Measurements from ENCODE around the gene ZNF222.

ZNF222 gene

DNA sequence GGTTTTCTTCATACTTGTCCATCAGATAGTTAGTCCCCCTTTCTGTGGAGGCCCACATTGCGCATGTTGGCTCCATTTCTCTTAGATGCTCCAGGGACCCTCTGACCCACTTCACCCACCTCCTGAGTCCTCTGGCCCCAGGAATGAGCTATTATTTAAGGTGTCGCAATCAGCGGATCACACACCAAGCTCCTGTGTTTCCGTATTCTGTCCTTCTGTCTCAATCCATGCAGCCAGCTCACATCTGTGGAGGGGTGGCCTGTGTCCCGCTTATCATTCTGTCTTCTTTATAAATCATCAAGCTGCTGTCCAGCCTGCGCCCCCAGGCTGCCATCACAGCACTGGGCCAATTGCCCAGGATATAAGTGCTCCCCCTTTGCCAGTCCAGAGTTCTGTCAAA, 17.7 kb upstream of the ZNF222 start:
- TF ChIP-seq, protein P1, sequence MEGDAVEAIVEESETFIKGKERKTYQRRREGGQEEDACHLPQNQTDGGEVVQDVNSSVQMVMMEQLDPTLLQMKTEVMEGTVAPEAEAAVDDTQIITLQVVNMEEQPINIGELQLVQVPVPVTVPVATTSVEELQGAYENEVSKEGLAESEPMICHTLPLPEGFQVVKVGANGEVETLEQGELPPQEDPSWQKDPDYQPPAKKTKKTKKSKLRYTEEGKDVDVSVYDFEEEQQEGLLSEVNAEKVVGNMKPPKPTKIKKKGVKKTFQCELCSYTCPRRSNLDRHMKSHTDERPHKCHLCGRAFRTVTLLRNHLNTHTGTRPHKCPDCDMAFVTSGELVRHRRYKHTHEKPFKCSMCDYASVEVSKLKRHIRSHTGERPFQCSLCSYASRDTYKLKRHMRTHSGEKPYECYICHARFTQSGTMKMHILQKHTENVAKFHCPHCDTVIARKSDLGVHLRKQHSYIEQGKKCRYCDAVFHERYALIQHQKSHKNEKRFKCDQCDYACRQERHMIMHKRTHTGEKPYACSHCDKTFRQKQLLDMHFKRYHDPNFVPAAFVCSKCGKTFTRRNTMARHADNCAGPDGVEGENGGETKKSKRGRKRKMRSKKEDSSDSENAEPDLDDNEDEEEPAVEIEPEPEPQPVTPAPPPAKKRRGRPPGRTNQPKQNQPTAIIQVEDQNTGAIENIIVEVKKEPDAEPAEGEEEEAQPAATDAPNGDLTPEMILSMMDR (IDR thresholded peaks at IDR 0.05) = no peak
- H3K27me3 Mint-ChIP-seq (ENCODE audit: low read depth, poor library complexity) = peaks cover 9% of the 10 kb centered on the region
- no peak overlapping the region for H3K4me3 Mint-ChIP-seq
- peaks cover 72% of the 10 kb centered on the region for H3K36me3 Mint-ChIP-seq (ENCODE audit: low read depth)
- no peak overlapping the region for H3K27ac Mint-ChIP-seq
- H3K9me3 Mint-ChIP-seq = peaks cover 82% of the 10 kb centered on the region
- H3K4me1 Mint-ChIP-seq = peaks cover 14% of the 10 kb centered on the region
- DNase-seq = no peak

DNA sequence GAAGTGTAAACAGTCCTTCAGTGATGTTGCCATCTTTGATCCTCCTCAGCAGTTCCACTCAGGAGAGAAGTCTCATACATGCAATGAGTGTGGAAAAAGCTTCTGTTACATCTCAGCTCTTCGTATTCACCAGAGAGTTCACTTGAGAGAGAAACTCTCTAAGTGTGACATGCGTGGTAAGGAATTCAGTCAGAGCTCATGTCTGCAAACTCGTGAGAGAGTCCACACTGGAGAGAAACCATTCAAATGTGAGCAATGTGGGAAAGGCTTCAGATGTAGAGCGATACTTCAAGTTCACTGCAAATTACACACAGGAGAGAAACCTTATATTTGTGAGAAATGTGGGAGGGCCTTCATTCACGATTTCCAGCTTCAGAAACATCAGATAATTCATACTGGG, 14.7 kb upstream of the ZNF222 start:
- H3K36me3 Mint-ChIP-seq (ENCODE audit: low read depth) = peaks cover 83% of the 10 kb centered on the region
- peaks cover 98% of the 10 kb centered on the region for H3K9me3 Mint-ChIP-seq
- TF ChIP-seq, protein P1 (IDR thresholded peaks at IDR 0.05) = no peak
- H3K27ac Mint-ChIP-seq = no peak overlapping the region
- no peaks in the 10 kb centered on the region for H3K4me1 Mint-ChIP-seq
- H3K4me3 Mint-ChIP-seq = no peak overlapping the region
- no peak for DNase-seq
- H3K27me3 Mint-ChIP-seq (ENCODE audit: low read depth, poor library complexity) = peaks cover 6% of the 10 kb centered on the region

DNA sequence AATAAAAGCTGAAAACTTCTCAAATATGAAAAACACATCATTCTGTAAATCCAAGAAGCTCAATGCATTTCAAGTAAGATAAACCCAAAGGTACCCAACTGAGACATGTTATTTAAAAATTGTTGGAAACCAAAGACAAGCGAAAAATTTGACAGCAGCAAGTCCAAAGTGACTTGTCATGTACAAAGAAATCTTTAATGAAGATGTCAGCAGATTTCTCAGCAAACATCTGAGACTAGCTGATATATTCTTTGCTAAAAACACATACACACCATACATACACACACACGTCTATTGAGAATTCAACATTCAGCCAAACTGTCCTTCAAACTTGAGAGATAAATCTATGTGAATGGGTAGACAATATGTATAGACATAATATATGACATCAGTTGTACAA, 5.7 kb upstream of the ZNF222 start:
- H3K27me3 Mint-ChIP-seq (ENCODE audit: low read depth, poor library complexity) = peaks cover 20% of the 10 kb centered on the region
- TF ChIP-seq, protein P1 (IDR thresholded peaks at IDR 0.05) = no peak
- no peak for DNase-seq
- peaks cover 2% of the 10 kb centered on the region for H3K36me3 Mint-ChIP-seq (ENCODE audit: low read depth)
- H3K4me1 Mint-ChIP-seq = peaks cover under 1% of the 10 kb centered on the region
- H3K27ac Mint-ChIP-seq = no peak overlapping the region
- H3K4me3 Mint-ChIP-seq = no peak overlapping the region
- H3K9me3 Mint-ChIP-seq = peaks cover 52% of the 10 kb centered on the region

DNA sequence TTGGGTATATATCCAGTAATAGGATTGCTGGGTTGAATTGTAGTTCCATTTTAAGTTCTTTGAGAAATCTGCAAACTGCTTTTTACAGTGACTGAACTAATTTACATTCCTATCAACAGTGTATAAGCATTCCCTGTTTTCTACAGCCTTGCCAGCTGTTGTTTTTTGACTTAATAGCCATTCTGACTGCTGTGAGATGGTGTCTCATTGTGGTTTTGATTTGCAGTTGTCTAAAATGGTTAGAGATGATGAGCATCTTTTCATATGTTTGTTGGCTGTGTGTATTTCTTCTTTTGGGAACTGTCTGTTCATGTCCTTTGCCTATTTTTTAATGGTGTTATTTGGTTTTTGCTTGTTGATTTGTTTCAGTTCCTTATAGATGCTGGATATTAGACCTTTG, 4.0 kb upstream of the ZNF222 start:
- H3K36me3 Mint-ChIP-seq (ENCODE audit: low read depth) = peaks cover 18% of the 10 kb centered on the region
- H3K27ac Mint-ChIP-seq = no peak overlapping the region
- H3K4me3 Mint-ChIP-seq = no peak overlapping the region
- TF ChIP-seq, protein P1 (IDR thresholded peaks at IDR 0.05) = no peak
- peaks cover 18% of the 10 kb centered on the region for H3K4me1 Mint-ChIP-seq
- no peak for DNase-seq
- peaks cover 22% of the 10 kb centered on the region for H3K27me3 Mint-ChIP-seq (ENCODE audit: low read depth, poor library complexity)
- peaks cover 52% of the 10 kb centered on the region for H3K9me3 Mint-ChIP-seq

DNA sequence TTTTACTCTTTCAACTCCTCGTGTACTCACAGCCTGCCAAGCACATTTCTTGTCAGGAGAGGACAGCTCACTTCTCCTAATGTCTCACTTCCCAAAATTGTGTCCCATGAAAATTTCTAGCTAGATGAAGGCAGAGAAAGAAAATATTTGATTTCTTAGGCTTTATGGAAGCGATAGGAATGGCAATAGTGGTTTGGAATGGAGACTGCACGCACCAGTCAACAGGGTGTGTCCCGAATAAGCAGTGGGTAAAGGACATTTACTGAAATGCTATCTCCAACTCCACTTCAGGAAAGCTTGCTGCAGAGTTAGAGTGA, 321 bp upstream of the ZNF222 start:
- Mint-ChIP-seq H3K4me3 (peak overlapping the region; percentile 99), H3K36me3 (ENCODE audit: low read depth) (peaks cover 54% of the 10 kb centered on the region), H3K27ac (peak overlapping the region; percentile 98), H3K9me3 (peaks cover 68% of the 10 kb centered on the region), H3K4me1 (peaks cover 18% of the 10 kb centered on the region), H3K27me3 (ENCODE audit: low read depth, poor library complexity) (peaks cover 22% of the 10 kb centered on the region)
- TF ChIP-seq, protein P1 (IDR thresholded peaks at IDR 0.05) = no peak
- DNase-seq = no peak

DNA sequence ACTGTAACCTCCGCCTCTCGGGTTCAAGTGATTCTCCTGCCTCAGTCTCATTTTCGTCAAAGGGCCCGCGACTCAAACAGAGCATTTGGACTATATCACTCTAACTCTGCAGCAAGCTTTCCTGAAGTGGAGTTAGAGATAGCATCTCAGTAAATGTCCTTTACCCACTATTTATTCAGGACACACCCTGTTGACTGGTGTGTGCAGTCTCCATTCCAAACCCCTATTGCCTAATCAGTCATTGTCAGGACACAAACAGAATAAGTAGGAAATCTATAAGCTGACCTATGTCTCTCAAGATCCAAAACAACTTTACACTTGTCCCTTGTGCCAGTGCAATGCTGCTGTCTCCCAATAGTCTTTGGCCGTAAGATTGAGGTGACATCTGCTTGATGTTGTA, 1.4 kb downstream of the ZNF222 start:
- Mint-ChIP-seq H3K27ac (no peak overlapping the region), H3K9me3 (peaks cover 80% of the 10 kb centered on the region), H3K4me3 (peak overlapping the region; percentile 99), H3K36me3 (ENCODE audit: low read depth) (peaks cover 72% of the 10 kb centered on the region), H3K27me3 (ENCODE audit: low read depth, poor library complexity) (peaks cover 13% of the 10 kb centered on the region), H3K4me1 (peaks cover 18% of the 10 kb centered on the region)
- no peak for DNase-seq
- TF ChIP-seq, protein P1 (IDR thresholded peaks at IDR 0.05) = no peak
